ENCODE data around the gene SEPTIN10.

DNA sequence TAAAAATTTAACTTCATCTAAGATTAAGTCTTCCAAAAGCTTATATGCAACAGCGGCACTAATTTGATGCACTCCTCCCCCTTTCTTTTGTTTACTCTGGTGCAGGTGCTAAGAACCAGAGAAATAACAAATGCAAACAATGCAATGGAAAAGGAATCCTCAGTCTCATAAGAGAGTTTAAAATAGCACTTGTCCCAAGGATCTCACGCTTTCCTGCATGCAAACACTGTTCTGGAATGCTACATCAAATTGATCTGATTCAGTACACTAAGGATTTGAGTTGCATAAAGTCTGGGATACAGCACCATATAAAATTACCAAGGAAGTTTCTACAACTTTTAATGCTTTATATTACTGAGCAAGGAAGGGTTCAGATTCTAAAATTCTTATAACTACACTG is 50.5 kb downstream of the SEPTIN10 start:
- TF ChIP-seq, protein P1, sequence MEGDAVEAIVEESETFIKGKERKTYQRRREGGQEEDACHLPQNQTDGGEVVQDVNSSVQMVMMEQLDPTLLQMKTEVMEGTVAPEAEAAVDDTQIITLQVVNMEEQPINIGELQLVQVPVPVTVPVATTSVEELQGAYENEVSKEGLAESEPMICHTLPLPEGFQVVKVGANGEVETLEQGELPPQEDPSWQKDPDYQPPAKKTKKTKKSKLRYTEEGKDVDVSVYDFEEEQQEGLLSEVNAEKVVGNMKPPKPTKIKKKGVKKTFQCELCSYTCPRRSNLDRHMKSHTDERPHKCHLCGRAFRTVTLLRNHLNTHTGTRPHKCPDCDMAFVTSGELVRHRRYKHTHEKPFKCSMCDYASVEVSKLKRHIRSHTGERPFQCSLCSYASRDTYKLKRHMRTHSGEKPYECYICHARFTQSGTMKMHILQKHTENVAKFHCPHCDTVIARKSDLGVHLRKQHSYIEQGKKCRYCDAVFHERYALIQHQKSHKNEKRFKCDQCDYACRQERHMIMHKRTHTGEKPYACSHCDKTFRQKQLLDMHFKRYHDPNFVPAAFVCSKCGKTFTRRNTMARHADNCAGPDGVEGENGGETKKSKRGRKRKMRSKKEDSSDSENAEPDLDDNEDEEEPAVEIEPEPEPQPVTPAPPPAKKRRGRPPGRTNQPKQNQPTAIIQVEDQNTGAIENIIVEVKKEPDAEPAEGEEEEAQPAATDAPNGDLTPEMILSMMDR (IDR thresholded peaks at IDR 0.05), result no peak
- no peak for TF ChIP-seq POLR2A (IDR thresholded peaks at IDR 0.05)
